ENCODE data around the gene SQSTM1.

The SQSTM1 gene

DNA sequence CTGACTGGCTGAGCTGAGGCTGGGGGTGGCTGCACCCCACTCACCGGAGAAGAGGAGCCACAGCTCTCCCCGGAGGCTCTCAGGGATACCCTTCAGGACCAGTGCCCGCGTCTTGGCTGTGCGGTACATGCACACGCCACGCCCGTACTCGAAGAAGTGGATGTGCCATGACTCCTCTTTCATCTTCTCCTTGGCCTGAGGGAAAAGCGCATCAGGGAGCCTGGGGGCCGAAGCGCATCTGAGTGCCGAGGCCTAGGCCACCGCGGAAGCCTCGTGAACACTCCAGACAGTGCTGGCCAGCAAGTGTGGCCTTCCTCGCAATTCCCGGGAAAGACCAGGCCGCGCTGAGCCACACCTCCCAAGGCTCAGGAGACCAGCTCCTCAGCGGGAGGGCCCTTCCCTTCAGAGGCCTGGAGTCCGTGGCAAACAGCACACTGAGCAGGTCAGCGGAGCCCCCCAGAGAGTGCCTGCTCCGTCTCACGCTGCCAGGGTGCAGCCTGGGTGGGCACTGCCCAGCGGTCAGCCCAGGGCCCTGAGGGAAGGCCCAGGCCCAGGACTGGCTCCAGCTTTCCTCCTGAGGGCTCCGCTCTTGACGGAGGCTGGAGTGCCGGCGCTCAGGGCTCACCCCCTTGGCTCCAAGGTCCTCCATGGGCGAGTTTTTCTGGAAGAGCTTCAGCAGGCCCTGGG lies 58.4 kb downstream of the SQSTM1 start:
- no peak overlapping the region for H3K4me3 ChIP-seq (ENCODE audit: low read depth, low read length)
- DNase-seq (ENCODE audit: low read depth), result no peak
- no peak for TF ChIP-seq CTCF (IDR thresholded peaks at IDR 0.05; ENCODE audit: control insufficient read depth, extremely low read depth, insufficient read depth)

DNA sequence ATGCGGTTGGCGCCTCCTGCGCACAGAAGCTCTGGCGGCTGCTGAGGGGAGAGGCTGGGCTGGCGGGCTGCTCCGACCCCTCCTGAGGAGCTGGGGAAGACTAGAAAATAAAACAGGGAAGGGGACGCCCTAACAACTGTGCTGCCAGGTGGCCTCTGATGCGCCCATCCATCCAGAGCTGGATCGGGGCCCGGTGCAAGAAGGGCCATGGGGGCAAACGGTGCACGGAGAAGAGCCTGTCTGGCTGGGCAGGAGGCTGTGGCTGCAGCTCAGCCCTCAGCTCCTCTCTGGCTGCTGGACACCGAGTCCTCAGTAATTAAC lies 58.9 kb downstream of the SQSTM1 start:
- no peak for TF ChIP-seq CTCF (IDR thresholded peaks at IDR 0.05; ENCODE audit: control insufficient read depth, extremely low read depth, insufficient read depth)
- no peak overlapping the region for H3K4me3 ChIP-seq (ENCODE audit: low read depth, low read length)
- DNase-seq (ENCODE audit: low read depth), result no peak

DNA sequence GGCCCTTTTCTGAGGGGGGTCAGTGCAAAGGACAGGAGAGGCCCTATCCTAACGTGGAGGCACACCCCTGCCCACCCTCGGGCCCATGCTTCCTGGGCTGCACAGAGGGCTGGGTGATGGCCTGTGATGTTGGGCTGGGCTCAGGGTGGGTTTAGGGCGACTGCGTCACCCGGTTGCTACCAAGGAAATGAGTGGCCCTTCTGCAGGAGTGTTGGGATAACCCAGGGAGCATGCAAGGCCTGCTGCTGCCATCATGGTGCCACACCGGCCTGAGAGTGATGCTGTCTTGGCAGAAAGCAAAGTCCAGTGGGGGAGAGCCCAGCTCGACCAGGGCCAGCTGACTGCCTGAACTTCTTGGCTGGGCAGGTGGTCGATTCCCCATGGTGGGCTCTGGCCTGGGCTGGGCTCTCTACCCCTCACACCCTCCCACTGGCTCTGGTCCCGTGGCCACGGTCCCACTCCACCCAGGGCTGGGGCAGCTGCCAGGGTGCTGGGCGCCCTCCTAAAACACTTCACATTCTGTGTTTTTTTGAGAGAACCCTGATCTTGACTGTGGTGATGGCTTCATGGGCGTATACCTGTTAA lies 59.5 kb downstream of the SQSTM1 start:
- TF ChIP-seq CTCF (IDR thresholded peaks at IDR 0.05; ENCODE audit: control insufficient read depth, extremely low read depth, insufficient read depth), result no peak
- DNase-seq (ENCODE audit: low read depth), result no peak
- H3K4me3 ChIP-seq (ENCODE audit: low read depth, low read length), result no peak overlapping the region

GRCh38 chr5:179880848-179881590 lies 60.3 kb downstream of the SQSTM1 start:
- no peak overlapping the region for H3K4me3 ChIP-seq (ENCODE audit: low read depth, low read length)
- DNase-seq (ENCODE audit: low read depth), result no peak
- TF ChIP-seq CTCF (IDR thresholded peaks at IDR 0.05; ENCODE audit: control insufficient read depth, extremely low read depth, insufficient read depth), result no peak

- no peak for DNase-seq (ENCODE audit: low read depth)
- no peak for TF ChIP-seq CTCF (IDR thresholded peaks at IDR 0.05; ENCODE audit: control insufficient read depth, extremely low read depth, insufficient read depth)
- H3K4me3 ChIP-seq (ENCODE audit: low read depth, low read length), result no peak overlapping the region
Measured at GRCh38 chr5:179882338-179882737, 61.6 kb downstream of the SQSTM1 start.

- DNase-seq (ENCODE audit: low read depth), result no peak
- TF ChIP-seq CTCF (IDR thresholded peaks at IDR 0.05; ENCODE audit: control insufficient read depth, extremely low read depth, insufficient read depth), result no peak
- H3K4me3 ChIP-seq (ENCODE audit: low read depth, low read length), result no peak overlapping the region
Measured at GRCh38 chr5:179883163-179883562, 62.5 kb downstream of the SQSTM1 start.
